HFFc6 (cell line): ENCODE results near the gene KNL1. TPM values are rescaled to one million over a fixed set of nuclear protein-coding genes. Genes with fewer than 3 reads are reported as not detected.

ENCODE experiments used
- DNase-seq: peaks from one replicate; pipeline ENCODE4 v3.0.0-alpha.2; 2018
- H3K27ac Mint-ChIP-seq: 2 replicates; pipeline ENCODE4 v1.8.0; 2020; ENCODE audit warnings: mild to moderate bottlenecking, mixed read lengths
- H3K27me3 Mint-ChIP-seq: 2 replicates; pipeline ENCODE4 v1.8.0; 2021; ENCODE audit warnings: mild to moderate bottlenecking, moderate library complexity, mixed read lengths; ENCODE audit not compliant: insufficient read depth
- H3K36me3 Mint-ChIP-seq: 2 replicates; pipeline ENCODE4 v1.8.0; 2021; ENCODE audit warnings: low read depth, mixed read lengths
- H3K4me1 Mint-ChIP-seq: 2 replicates; pipeline ENCODE4 v1.8.0; 2020; ENCODE audit warnings: low read depth, mixed read lengths
- H3K4me3 Mint-ChIP-seq: 2 replicates; pipeline ENCODE4 v1.8.0; 2020; ENCODE audit warnings: mild to moderate bottlenecking, moderate library complexity, mixed read lengths
- H3K9me3 Mint-ChIP-seq: 2 replicates; pipeline ENCODE4 v1.8.0; 2020; ENCODE audit warnings: mild to moderate bottlenecking, mixed read lengths
- total RNA-seq, 6 experiments: library from RNA; stranded (reverse); fragmentation: NEBNext Ultra II Directional; extraction: Animal tissue kit (Norgen Biotek cat#: 25700); gene quantifications; 2 replicates in 1 of 6; 3 replicates in 5 of 6; pipeline ENCODE4 v1.2.3, GENCODE V29; 2021
- TF ChIP-seq, protein P1 (sequence below): fragments of 200-600 bp; sonication (generic); IDR thresholded peaks from 2 replicates; pipeline ENCODE4 v1.5.0; 2021; ENCODE audit warnings: antibody characterized with exemption, mild to moderate bottlenecking

The KNL1 gene
- total RNA-seq, 6 experiments from 2014 or later = 8.9 to 26.8 (median 20.0) TPM

DNA sequence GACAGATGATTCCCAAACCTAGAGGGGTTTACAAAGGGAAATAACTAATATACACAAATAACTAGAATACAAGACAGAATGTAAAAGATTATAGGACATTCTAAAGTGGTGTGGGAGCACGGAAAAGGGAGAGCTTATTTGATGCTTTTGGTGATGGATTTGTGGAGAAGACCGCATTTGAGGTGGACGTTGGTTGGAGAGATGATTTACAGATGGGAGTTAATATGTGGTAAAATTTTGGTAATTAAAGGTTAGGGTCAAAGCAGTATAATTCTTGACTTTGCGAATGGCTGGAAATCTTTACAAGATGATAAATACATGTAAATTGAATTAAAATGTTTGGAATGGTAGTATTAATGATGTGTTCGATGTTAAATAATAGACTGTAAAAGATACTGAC, 1.2 kb downstream of the KNL1 start:
- H3K27me3 Mint-ChIP-seq = peaks cover 4% of the 10 kb centered on the region; the same call in 1 of the 2 replicates
- peak overlapping the region; percentile 91 for H3K4me3 Mint-ChIP-seq
- H3K9me3 Mint-ChIP-seq = no peaks in the 10 kb centered on the region
- no peaks in the 10 kb centered on the region for H3K36me3 Mint-ChIP-seq
- TF ChIP-seq, protein P1, sequence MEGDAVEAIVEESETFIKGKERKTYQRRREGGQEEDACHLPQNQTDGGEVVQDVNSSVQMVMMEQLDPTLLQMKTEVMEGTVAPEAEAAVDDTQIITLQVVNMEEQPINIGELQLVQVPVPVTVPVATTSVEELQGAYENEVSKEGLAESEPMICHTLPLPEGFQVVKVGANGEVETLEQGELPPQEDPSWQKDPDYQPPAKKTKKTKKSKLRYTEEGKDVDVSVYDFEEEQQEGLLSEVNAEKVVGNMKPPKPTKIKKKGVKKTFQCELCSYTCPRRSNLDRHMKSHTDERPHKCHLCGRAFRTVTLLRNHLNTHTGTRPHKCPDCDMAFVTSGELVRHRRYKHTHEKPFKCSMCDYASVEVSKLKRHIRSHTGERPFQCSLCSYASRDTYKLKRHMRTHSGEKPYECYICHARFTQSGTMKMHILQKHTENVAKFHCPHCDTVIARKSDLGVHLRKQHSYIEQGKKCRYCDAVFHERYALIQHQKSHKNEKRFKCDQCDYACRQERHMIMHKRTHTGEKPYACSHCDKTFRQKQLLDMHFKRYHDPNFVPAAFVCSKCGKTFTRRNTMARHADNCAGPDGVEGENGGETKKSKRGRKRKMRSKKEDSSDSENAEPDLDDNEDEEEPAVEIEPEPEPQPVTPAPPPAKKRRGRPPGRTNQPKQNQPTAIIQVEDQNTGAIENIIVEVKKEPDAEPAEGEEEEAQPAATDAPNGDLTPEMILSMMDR = no peak
- H3K27ac Mint-ChIP-seq = peak overlapping the region; percentile 100
- peaks cover 35% of the 10 kb centered on the region for H3K4me1 Mint-ChIP-seq
- no peak for DNase-seq

DNA sequence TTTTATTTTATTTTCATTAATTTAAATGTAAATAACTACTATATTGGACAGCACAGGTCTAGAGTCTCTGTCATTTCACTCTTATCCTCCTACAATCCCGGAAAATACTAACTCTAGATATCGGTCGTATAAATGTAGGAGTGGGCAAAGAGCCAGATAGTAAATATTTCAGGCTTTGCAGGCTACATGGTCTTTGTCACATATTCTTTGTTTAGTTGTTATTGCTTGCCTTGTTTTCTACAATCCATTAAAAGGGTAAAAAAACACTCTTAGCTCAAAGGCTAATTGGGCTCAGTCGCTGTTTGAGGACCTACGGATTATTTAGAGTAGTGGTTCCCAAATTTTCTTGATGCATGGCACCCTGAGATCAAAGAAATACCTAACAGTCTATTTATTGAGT, 1.7 kb downstream of the KNL1 start:
- no peak overlapping the region for H3K27ac Mint-ChIP-seq
- no peaks in the 10 kb centered on the region for H3K9me3 Mint-ChIP-seq
- peak overlapping the region; percentile 65 for H3K4me3 Mint-ChIP-seq
- DNase-seq = no peak
- H3K36me3 Mint-ChIP-seq = no peaks in the 10 kb centered on the region
- H3K27me3 Mint-ChIP-seq = peaks cover 4% of the 10 kb centered on the region; the same call in 1 of the 2 replicates
- TF ChIP-seq, protein P1 = no peak
- H3K4me1 Mint-ChIP-seq = peaks cover 35% of the 10 kb centered on the region

DNA sequence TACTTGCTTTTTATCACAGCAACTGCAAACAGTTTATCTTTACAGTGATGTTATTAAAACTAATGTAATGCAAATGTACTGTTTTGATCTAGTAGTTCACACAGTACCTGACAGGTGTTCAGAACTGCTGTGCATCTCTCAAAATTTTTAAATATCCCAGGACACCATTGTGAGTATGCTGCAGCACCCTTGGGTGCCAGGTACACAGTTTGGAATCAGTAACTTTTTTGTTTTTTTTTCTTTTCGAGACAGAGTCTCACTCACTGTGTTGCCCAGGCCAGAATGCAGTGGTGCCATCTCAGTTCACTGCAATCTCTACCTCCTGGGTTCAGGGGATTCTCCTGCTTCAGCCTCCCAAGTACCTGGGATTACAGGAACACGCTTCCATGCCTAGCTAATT, 3.0 kb downstream of the KNL1 start:
- TF ChIP-seq, protein P1 = no peak
- Mint-ChIP-seq H3K4me1 (peaks cover 35% of the 10 kb centered on the region), H3K36me3 (no peaks in the 10 kb centered on the region), H3K9me3 (no peaks in the 10 kb centered on the region), H3K27ac (peak overlapping the region; percentile 64), H3K4me3 (no peak overlapping the region), H3K27me3 (peaks cover 3% of the 10 kb centered on the region; the same call in 1 of the 2 replicates)
- no peak for DNase-seq

DNA sequence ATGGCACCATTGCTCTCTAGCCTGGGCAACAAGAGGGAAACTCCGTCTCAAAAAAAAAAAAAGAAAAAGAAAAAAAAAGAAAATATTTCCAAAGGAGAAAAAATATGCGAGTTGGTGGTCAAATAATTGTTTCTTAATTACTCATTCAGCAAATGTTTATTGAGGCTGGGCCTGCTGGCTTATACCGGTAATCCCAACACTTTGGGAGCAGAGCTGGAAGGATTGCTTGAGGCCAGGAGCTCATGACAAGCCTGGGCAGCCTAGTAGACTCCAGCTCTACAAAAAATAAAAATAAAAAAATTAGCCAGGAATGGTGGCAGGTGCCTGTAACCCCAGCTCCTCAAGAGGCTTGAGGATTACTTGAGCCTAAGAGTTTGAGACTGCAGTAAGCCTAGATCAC, 4.1 kb downstream of the KNL1 start:
- Mint-ChIP-seq H3K4me1 (peaks cover 29% of the 10 kb centered on the region), H3K36me3 (no peaks in the 10 kb centered on the region), H3K27me3 (peaks cover 3% of the 10 kb centered on the region; the same call in 1 of the 2 replicates), H3K9me3 (no peaks in the 10 kb centered on the region), H3K27ac (no peak overlapping the region), H3K4me3 (no peak overlapping the region)
- TF ChIP-seq, protein P1 = no peak
- no peak for DNase-seq

DNA sequence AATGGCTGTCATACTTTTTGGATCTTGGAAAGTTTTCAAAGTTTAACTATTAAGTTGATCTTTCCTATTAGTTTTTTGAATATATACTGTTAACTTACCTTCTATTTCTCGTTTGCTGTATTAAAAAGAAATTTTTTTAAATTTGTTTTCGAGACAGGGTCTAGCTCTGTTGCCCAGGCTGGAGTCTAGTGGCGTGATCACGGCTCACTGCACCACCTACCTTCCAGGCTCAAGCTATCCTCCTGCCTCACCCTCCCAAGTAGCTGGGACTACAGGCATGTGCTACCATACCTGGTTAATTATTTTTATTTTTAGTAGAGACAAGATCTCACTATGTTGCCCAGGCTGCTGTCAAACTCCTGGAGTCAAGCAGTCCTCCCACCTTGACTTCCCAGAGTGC, 4.6 kb downstream of the KNL1 start:
- Mint-ChIP-seq H3K27me3 (peaks cover 2% of the 10 kb centered on the region; the same call in 1 of the 2 replicates), H3K9me3 (no peaks in the 10 kb centered on the region), H3K27ac (no peak overlapping the region), H3K4me3 (no peak overlapping the region), H3K4me1 (peaks cover 23% of the 10 kb centered on the region; the same call in 1 of the 2 replicates), H3K36me3 (no peaks in the 10 kb centered on the region)
- TF ChIP-seq, protein P1 = no peak
- DNase-seq = no peak

DNA sequence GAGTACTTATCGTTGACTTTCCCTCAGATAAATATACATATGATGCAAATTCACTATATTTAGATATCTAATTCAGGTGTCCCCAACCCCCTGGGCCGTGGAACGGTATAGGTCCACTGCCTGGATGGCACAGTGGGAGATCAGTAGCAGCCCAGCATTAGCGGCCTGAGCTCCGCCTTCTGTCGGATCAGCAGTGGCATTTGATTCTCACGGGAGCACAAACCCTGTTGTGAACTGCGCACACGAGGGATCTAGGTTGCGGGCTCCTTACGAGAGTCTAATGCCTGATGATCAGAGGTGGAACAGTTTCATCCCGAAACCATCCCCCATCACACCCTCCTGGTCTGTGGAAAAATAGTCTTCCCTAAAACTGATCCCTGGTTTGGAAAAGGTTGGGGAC, 6.9 kb downstream of the KNL1 start:
- no peak for DNase-seq
- TF ChIP-seq, protein P1 = no peak
- Mint-ChIP-seq H3K27me3 (no peaks in the 10 kb centered on the region; the same call in 1 of the 2 replicates), H3K36me3 (no peaks in the 10 kb centered on the region), H3K4me1 (peaks cover 14% of the 10 kb centered on the region; the same call in 1 of the 2 replicates), H3K9me3 (no peaks in the 10 kb centered on the region), H3K27ac (no peak overlapping the region), H3K4me3 (no peak overlapping the region)
